ENCODE data around the gene MASTL. TPM values are rescaled to one million over a fixed set of nuclear protein-coding genes. Genes with fewer than 3 reads are reported as not detected.

The MASTL gene
- total RNA-seq, 1 experiment from 2014 or later: 8.0 TPM

DNA sequence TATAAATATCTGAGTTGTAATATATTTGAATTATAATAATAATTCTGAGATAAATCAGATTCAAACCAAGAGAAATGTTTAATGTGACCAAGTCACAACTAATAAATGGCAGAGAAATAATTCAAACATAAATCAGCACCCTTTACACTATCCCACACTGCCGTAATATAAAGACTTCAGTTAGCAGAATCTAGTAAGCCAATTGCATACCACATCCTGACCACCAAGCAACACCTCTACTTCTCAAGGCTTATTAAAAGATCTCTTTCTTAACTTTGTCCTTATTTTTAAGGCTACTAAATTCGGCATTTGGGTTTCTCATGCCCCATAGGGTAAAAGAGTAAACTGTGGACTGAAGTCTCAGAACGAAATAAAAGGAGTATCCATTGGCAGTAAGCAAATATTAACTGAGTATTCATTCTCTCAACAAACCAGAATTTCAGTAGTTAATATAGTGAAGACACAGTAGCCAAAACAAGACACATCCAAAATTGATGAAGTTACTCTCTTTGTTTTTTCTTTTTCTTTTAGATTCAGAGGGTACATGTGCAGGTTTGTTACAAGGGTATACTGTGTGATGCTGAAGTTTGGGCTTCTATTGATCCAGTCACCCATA lies 70.6 kb downstream of the MASTL start:
- H3K4me1 Mint-ChIP-seq (ENCODE audit: insufficient read depth, unreplicated experiment): no peaks in the 10 kb centered on the region
- ChIA-PET CTCF (interaction anchor here (0.6 kb wide), 1 partner anchor 100 kb away, joined by 5 read pairs; no protein-coding TSS in a partner anchor), POLR2A (no interaction called here)
- H3K27me3 Mint-ChIP-seq (ENCODE audit: insufficient read depth, unreplicated experiment): no peaks in the 10 kb centered on the region
- no peak overlapping the region for H3K27ac Mint-ChIP-seq (ENCODE audit: low read depth, unreplicated experiment)
- DNase-seq (ENCODE audit: unreplicated experiment): no peak
- no peak overlapping the region for H3K4me3 Mint-ChIP-seq (ENCODE audit: unreplicated experiment)
- BruUV-seq (replicated peaks): no TSS peak
- H3K9me3 Mint-ChIP-seq (ENCODE audit: unreplicated experiment): no peaks in the 10 kb centered on the region
- TF ChIP-seq, protein P1, sequence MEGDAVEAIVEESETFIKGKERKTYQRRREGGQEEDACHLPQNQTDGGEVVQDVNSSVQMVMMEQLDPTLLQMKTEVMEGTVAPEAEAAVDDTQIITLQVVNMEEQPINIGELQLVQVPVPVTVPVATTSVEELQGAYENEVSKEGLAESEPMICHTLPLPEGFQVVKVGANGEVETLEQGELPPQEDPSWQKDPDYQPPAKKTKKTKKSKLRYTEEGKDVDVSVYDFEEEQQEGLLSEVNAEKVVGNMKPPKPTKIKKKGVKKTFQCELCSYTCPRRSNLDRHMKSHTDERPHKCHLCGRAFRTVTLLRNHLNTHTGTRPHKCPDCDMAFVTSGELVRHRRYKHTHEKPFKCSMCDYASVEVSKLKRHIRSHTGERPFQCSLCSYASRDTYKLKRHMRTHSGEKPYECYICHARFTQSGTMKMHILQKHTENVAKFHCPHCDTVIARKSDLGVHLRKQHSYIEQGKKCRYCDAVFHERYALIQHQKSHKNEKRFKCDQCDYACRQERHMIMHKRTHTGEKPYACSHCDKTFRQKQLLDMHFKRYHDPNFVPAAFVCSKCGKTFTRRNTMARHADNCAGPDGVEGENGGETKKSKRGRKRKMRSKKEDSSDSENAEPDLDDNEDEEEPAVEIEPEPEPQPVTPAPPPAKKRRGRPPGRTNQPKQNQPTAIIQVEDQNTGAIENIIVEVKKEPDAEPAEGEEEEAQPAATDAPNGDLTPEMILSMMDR (IDR thresholded peaks at IDR 0.05; ENCODE audit: unreplicated experiment): no peak
- H3K36me3 Mint-ChIP-seq (ENCODE audit: insufficient read depth, unreplicated experiment): peaks cover 59% of the 10 kb centered on the region
- intact Hi-C loops (cut with micrococcal nuclease): no loop called here

DNA sequence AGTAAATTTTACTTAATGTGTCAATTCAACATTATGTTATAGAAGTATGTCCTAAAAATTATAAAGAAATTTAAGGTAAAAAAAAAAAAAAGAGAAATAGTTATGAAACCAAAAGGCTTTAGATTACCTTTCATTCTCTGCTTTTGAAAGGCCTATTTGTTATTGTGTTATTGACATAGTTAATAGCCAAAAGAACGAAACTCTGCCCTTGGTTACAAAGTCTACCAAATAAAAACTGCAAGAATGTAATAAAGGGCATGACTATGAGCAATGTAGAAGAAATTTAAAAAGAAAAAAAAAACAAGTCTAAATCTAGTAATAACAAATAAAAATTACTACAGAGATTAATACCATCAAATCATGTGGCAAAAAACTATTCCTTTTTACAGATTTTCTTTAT lies 74.9 kb downstream of the MASTL start:
- DNase-seq (ENCODE audit: unreplicated experiment): no peak
- Mint-ChIP-seq H3K27me3 (ENCODE audit: insufficient read depth, unreplicated experiment) (no peaks in the 10 kb centered on the region), H3K27ac (ENCODE audit: low read depth, unreplicated experiment) (no peak overlapping the region), H3K4me1 (ENCODE audit: insufficient read depth, unreplicated experiment) (no peaks in the 10 kb centered on the region), H3K4me3 (ENCODE audit: unreplicated experiment) (no peak overlapping the region), H3K9me3 (ENCODE audit: unreplicated experiment) (no peaks in the 10 kb centered on the region), H3K36me3 (ENCODE audit: insufficient read depth, unreplicated experiment) (peaks cover 44% of the 10 kb centered on the region)
- BruUV-seq (replicated peaks): no TSS peak
- ChIA-PET CTCF (interaction anchor here (0.6 kb wide), 1 partner anchor 140 kb away, joined by 3 read pairs; no protein-coding TSS in a partner anchor), POLR2A (interaction anchor here (0.7 kb wide), 1 partner anchor 13 kb away, joined by 3 read pairs; no protein-coding TSS in a partner anchor)
- intact Hi-C loops (cut with micrococcal nuclease): no loop called here
- TF ChIP-seq, protein P1 (IDR thresholded peaks at IDR 0.05; ENCODE audit: unreplicated experiment): no peak

DNA sequence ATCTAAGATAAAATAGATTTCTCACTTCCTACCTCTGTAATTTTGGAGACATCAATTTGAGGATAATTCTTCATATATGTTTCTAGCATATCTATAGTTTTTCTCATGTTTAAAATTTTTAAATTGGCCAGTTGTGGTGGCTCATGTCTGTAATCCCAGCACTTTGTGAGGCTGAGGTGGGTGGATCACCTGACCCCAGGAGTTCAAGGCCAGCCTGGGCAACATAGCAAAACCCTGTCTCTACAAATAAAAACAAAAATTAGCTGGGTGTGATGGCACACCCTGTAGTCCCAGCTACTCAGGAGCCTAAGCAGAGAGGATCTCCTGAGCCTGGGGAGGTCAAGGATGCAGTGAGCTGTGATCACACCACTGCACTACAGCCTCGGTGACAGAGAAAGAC lies 80.6 kb downstream of the MASTL start:
- ChIA-PET POLR2A (interaction anchor here (0.6 to 2.5 kb wide), 4 partner anchors 42 to 128 kb away, joined by 3 to 10 read pairs (median 4); partner anchors contain the start of genes MASTL and YME1L1), CTCF (interaction anchor here (0.6 to 2.8 kb wide), 3 partner anchors 12 to 1148 kb away, joined by 3 to 17 read pairs (median 3); no protein-coding TSS in a partner anchor)
- intact Hi-C loops (cut with micrococcal nuclease): no loop called here
- DNase-seq (ENCODE audit: unreplicated experiment): no peak
- Mint-ChIP-seq H3K36me3 (ENCODE audit: insufficient read depth, unreplicated experiment) (peaks cover 35% of the 10 kb centered on the region), H3K9me3 (ENCODE audit: unreplicated experiment) (no peaks in the 10 kb centered on the region), H3K4me3 (ENCODE audit: unreplicated experiment) (no peak overlapping the region), H3K27ac (ENCODE audit: low read depth, unreplicated experiment) (no peak overlapping the region), H3K27me3 (ENCODE audit: insufficient read depth, unreplicated experiment) (no peaks in the 10 kb centered on the region), H3K4me1 (ENCODE audit: insufficient read depth, unreplicated experiment) (no peaks in the 10 kb centered on the region)
- TF ChIP-seq, protein P1 (IDR thresholded peaks at IDR 0.05; ENCODE audit: unreplicated experiment): no peak
- no TSS peak for BruUV-seq (replicated peaks)

Other genes starting within 250 kb of the MASTL start
- 6.5 and 7.3 TPM in 2 replicates for gene ANKRD26, start 54.9 kb upstream of the MASTL start, total RNA-seq (2022)
- 194 and 227 TPM in 2 replicates for gene YME1L1, start 968 bp upstream of the MASTL start, total RNA-seq (2022)
- gene ACBD5, start 85.4 kb downstream of the MASTL start, total RNA-seq (2022): 21.9 and 22.2 TPM in 2 replicates